ENCODE results near the gene RBBP6.
A peak's percentile ranks its signal among the peaks of the same experiment; 100 is the strongest.

RBBP6 gene

GRCh38 chr16:24497440-24497839 lies 41.9 kb upstream of the RBBP6 start:
- no peak overlapping the region for H3K4me3 ChIP-seq (replicated peaks; ENCODE audit: low read depth, low read length)
- no peaks in the 10 kb centered on the region for H3K36me3 ChIP-seq (ENCODE audit: control insufficient read depth, insufficient read depth, low read length)
- H3K27me3 ChIP-seq (replicated peaks; ENCODE audit: control insufficient read depth, insufficient read depth, low read length), result 0 out of 2 replicates have a peak, but pooled peaks cover 2% of the 10 kb centered on the region
- TF ChIP-seq CTCF (IDR thresholded peaks at IDR 0.05; ENCODE audit: insufficient read depth, low read length, poor library complexity, severe bottlenecking), result no peak
- no peak for DNase-seq (ENCODE audit: extremely low read depth, insufficient read length)

- TF ChIP-seq CTCF (IDR thresholded peaks at IDR 0.05; ENCODE audit: insufficient read depth, low read length, poor library complexity, severe bottlenecking), result peak; percentile 62
- Histone ChIP-seq H3K4me3 (replicated peaks; ENCODE audit: low read depth, low read length) (no peak overlapping the region), H3K36me3 (ENCODE audit: control insufficient read depth, insufficient read depth, low read length) (no peaks in the 10 kb centered on the region), H3K27me3 (replicated peaks; ENCODE audit: control insufficient read depth, insufficient read depth, low read length) (0 out of 2 replicates have a peak, but pooled peaks cover 2% of the 10 kb centered on the region)
- DNase-seq (ENCODE audit: extremely low read depth, insufficient read length), result no peak
These were observed 40.1 kb upstream of the RBBP6 start for GRCh38 chr16:24499193-24499814.

- no peaks in the 10 kb centered on the region for H3K27me3 ChIP-seq (replicated peaks; ENCODE audit: control insufficient read depth, insufficient read depth, low read length)
- no peak overlapping the region for H3K4me3 ChIP-seq (replicated peaks; ENCODE audit: low read depth, low read length)
- TF ChIP-seq CTCF (IDR thresholded peaks at IDR 0.05; ENCODE audit: insufficient read depth, low read length, poor library complexity, severe bottlenecking), result peak; percentile 73
- H3K36me3 ChIP-seq (ENCODE audit: control insufficient read depth, insufficient read depth, low read length), result no peaks in the 10 kb centered on the region
- DNase-seq (ENCODE audit: extremely low read depth, insufficient read length), result peak; percentile 40
These were observed 34.7 kb upstream of the RBBP6 start for GRCh38 chr16:24504472-24505345.

- no peaks in the 10 kb centered on the region for H3K36me3 ChIP-seq (ENCODE audit: control insufficient read depth, insufficient read depth, low read length)
- TF ChIP-seq CTCF (IDR thresholded peaks at IDR 0.05; ENCODE audit: insufficient read depth, low read length, poor library complexity, severe bottlenecking), result no peak
- no peak overlapping the region for H3K4me3 ChIP-seq (replicated peaks; ENCODE audit: low read depth, low read length)
- DNase-seq (ENCODE audit: extremely low read depth, insufficient read length), result no peak
- no peaks in the 10 kb centered on the region for H3K27me3 ChIP-seq (replicated peaks; ENCODE audit: control insufficient read depth, insufficient read depth, low read length)
These were observed 33.4 kb upstream of the RBBP6 start for GRCh38 chr16:24505959-24506358.

DNA sequence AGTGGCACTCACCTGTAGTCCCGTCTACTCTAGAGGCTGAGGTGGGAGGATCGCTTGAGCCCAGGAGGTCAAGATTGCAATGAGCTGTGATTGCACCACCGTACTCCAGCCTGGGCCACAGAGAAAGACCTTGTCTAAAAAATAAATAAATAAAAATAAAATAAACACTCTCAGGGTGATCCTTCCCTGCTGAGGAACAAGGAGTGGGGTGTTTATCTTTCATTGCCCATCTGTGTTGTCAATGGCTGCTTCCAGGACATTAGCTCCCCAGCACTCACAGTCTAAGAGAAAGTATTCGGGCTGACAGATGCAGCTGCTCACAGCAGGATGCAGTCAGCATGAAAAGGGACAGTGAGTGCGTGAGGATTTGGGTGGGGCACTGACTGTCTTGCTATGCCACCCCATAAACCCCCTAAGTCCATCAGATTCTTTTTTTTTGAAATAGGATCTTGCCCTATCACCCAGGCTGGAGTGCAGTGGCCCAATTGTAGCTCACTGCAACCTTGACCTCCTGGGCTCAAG lies 31.3 kb upstream of the RBBP6 start:
- H3K27me3 ChIP-seq (replicated peaks; ENCODE audit: control insufficient read depth, insufficient read depth, low read length), result no peaks in the 10 kb centered on the region

More for the DNA sequence above, 31.3 kb upstream of the RBBP6 start:
- TF ChIP-seq CTCF (IDR thresholded peaks at IDR 0.05; ENCODE audit: insufficient read depth, low read length, poor library complexity, severe bottlenecking), result no peak
- Histone ChIP-seq H3K36me3 (ENCODE audit: control insufficient read depth, insufficient read depth, low read length) (no peaks in the 10 kb centered on the region), H3K4me3 (replicated peaks; ENCODE audit: low read depth, low read length) (no peak overlapping the region)
- no peak for DNase-seq (ENCODE audit: extremely low read depth, insufficient read length)

Data from GM06990 (cell line).